Calu3 (cell line): ENCODE measurements around the gene HDAC8. TPM values are rescaled to one million over a fixed set of nuclear protein-coding genes. Genes with fewer than 3 reads are reported as not detected.

ENCODE experiments used
- BruUV-seq: library from RNA; stranded (reverse); fragments of 400-500 nt; replicated peaks from 2 replicates; lab custom pipeline; 2021; lab: Mats Ljungman, UMichigan
- CTCF ChIA-PET: fragments of 300-600 bp; sonication (Branson Sonifier 250); formaldehyde crosslinking; loops from one replicate; lab custom pipeline; 2022; ENCODE audit warnings: antibody characterized with exemption; lab: Charles Lee
- DNase-seq: peaks from one replicate; pipeline ENCODE4 v3.0.0; 2022
- H3K27ac Mint-ChIP-seq: one replicate; pipeline ENCODE4 v1.8.0; 2022; ENCODE audit warnings: mixed read lengths; ENCODE audit not compliant: unreplicated experiment
- H3K27me3 Mint-ChIP-seq: one replicate; pipeline ENCODE4 v1.8.0; 2022; ENCODE audit warnings: mixed read lengths; ENCODE audit not compliant: unreplicated experiment
- H3K36me3 Mint-ChIP-seq: one replicate; pipeline ENCODE4 v1.8.0; 2022; ENCODE audit warnings: mild to moderate bottlenecking, moderate library complexity, mixed read lengths; ENCODE audit not compliant: insufficient read depth, unreplicated experiment
- H3K4me1 Mint-ChIP-seq: one replicate; pipeline ENCODE4 v1.8.0; 2022; ENCODE audit warnings: mild to moderate bottlenecking, low read depth, mixed read lengths; ENCODE audit not compliant: unreplicated experiment
- H3K4me3 Mint-ChIP-seq: one replicate; pipeline ENCODE4 v1.8.0; 2022; ENCODE audit warnings: mild to moderate bottlenecking, low read depth, moderate library complexity, mixed read lengths; ENCODE audit not compliant: unreplicated experiment
- H3K9me3 Mint-ChIP-seq: one replicate; pipeline ENCODE4 v1.8.0; 2022; ENCODE audit warnings: low read depth, mixed read lengths; ENCODE audit not compliant: unreplicated experiment
- CTCF ChIP-seq: fragments of 200-600 bp; IDR thresholded peaks from one replicate; pipeline ENCODE4 v1.8.0; 2022; ENCODE audit warnings: antibody characterized with exemption; ENCODE audit not compliant: unreplicated experiment
- intact Hi-C: fragments of 100-400 bp; cut with micrococcal nuclease; formaldehyde crosslinking; loops from one replicate; pipeline ENCODE4 v1.10.0; 2022; ENCODE audit not compliant: unreplicated experiment
- total RNA-seq: library from RNA; stranded (reverse); gene quantifications from 2 replicates; pipeline ENCODE4 v1.2.3, GENCODE V29; 2022

HDAC8 gene
- total RNA-seq, 1 experiment from 2014 or later: 52.5 TPM

GRCh38 chrX:72399816-72400215 lies 172.8 kb downstream of the HDAC8 start:
- Mint-ChIP-seq H3K9me3 (no peaks in the 10 kb centered on the region), H3K4me3 (no peak overlapping the region), H3K27me3 (no peaks in the 10 kb centered on the region), H3K4me1 (no peaks in the 10 kb centered on the region), H3K36me3 (no peaks in the 10 kb centered on the region), H3K27ac (no peak overlapping the region)
- no peak for DNase-seq
- CTCF ChIA-PET: no interaction called here
- no TSS peak for BruUV-seq
- intact Hi-C loops: no loop called here
- no peak for TF ChIP-seq CTCF

- Mint-ChIP-seq H3K9me3 (no peaks in the 10 kb centered on the region), H3K4me3 (no peak overlapping the region), H3K27me3 (no peaks in the 10 kb centered on the region), H3K36me3 (no peaks in the 10 kb centered on the region), H3K27ac (no peak overlapping the region), H3K4me1 (peaks cover 7% of the 10 kb centered on the region)
- DNase-seq: no peak
- intact Hi-C loops: no loop called here
- CTCF ChIA-PET: no interaction called here
- BruUV-seq: no TSS peak
- TF ChIP-seq CTCF: no peak
Measured at GRCh38 chrX:72396117-72396516, 176.5 kb downstream of the HDAC8 start.

GRCh38 chrX:72395237-72395636 lies 177.4 kb downstream of the HDAC8 start:
- no TSS peak for BruUV-seq
- no peaks in the 10 kb centered on the region for H3K36me3 Mint-ChIP-seq
- CTCF ChIA-PET: no interaction called here
- no peak overlapping the region for H3K4me3 Mint-ChIP-seq
- no peaks in the 10 kb centered on the region for H3K9me3 Mint-ChIP-seq
- no peak for DNase-seq
- no peaks in the 10 kb centered on the region for H3K27me3 Mint-ChIP-seq
- peaks cover 7% of the 10 kb centered on the region for H3K4me1 Mint-ChIP-seq
- H3K27ac Mint-ChIP-seq: no peak overlapping the region
- intact Hi-C loops: no loop called here
- TF ChIP-seq CTCF: no peak

- TF ChIP-seq CTCF: no peak
- H3K27ac Mint-ChIP-seq: no peak overlapping the region
- peaks cover 7% of the 10 kb centered on the region for H3K4me1 Mint-ChIP-seq
- H3K4me3 Mint-ChIP-seq: no peak overlapping the region
- no peak for DNase-seq
- intact Hi-C loops: no loop called here
- CTCF ChIA-PET: no interaction called here
- no peaks in the 10 kb centered on the region for H3K9me3 Mint-ChIP-seq
- H3K36me3 Mint-ChIP-seq: no peaks in the 10 kb centered on the region
- H3K27me3 Mint-ChIP-seq: no peaks in the 10 kb centered on the region
- BruUV-seq: no TSS peak
Measured at GRCh38 chrX:72394518-72395170, 178.0 kb downstream of the HDAC8 start.
